ENCODE results near the gene BORCS5.

Gene BORCS5

DNA sequence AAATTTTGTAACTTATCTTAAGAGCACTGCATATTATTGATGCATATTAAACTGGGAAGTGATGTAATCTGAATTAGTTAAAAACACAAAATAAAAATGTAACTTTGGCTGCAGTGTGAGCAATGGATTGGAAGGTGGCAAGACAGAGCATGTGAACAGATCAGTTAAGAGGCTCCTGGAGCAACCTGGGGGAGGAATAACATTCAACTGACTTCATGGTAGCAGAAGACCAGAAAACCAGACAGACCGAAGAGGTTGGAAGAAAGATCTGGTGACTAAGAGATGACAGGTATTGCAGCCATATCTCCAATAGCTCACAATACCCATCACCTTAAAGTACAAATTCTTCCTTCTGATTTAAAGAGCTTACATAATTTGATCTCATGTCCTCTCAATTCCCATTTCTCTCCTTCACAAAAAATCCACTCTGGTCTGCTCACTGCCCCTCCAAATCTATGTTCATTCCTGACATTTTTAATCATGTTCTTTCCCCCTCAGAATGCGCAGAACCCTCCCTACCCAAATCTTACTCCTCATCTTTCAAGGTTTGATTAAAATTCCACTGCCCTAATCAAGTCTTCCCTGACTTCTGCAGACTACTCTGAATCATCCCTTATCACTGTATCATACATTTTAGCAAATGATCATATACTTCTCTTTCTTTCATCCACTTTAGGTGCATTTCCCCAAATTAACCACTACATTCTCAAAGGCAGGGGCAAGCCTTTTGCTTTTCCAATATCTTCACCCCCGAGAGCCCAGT lies 154.3 kb downstream of the BORCS5 start:
- TF ChIP-seq TAF1 (IDR thresholded peaks at IDR 0.05; ENCODE audit: borderline replicate concordance, insufficient read depth, low read length): no peak
- TF ChIP-seq FOXP2 (optimal IDR thresholded peaks at IDR 0.05; ENCODE audit: borderline replicate concordance, extremely low read depth, extremely low read length, insufficient read depth): no peak
- no peak for TF ChIP-seq POLR2AphosphoS5 (IDR thresholded peaks at IDR 0.05; ENCODE audit: low read depth, low read length)
- no peak for TF ChIP-seq SIN3A (IDR thresholded peaks at IDR 0.05; ENCODE audit: borderline replicate concordance, insufficient read depth, low read length)
- no peak for TF ChIP-seq REST (IDR thresholded peaks at IDR 0.05; ENCODE audit: insufficient read depth in 1 of 2, low read depth in 2 of 2, low read length in 2 of 2)

- no peak for TF ChIP-seq REST (IDR thresholded peaks at IDR 0.05; ENCODE audit: insufficient read depth in 1 of 2, low read depth in 2 of 2, low read length in 2 of 2)
Observed at GRCh38 chr12:12511895-12512711, 155.2 kb downstream of the BORCS5 start.

GRCh38 chr12:12513416-12514006 lies 156.6 kb downstream of the BORCS5 start:
- TF ChIP-seq REST (IDR thresholded peaks at IDR 0.05; ENCODE audit: insufficient read depth in 1 of 2, low read depth in 2 of 2, low read length in 2 of 2): no peak
- no peak for TF ChIP-seq FOXP2 (optimal IDR thresholded peaks at IDR 0.05; ENCODE audit: borderline replicate concordance, extremely low read depth, extremely low read length, insufficient read depth)
- TF ChIP-seq POLR2AphosphoS5 (IDR thresholded peaks at IDR 0.05; ENCODE audit: low read depth, low read length): no peak
- TF ChIP-seq TAF1 (IDR thresholded peaks at IDR 0.05; ENCODE audit: borderline replicate concordance, insufficient read depth, low read length): no peak
- TF ChIP-seq SIN3A (IDR thresholded peaks at IDR 0.05; ENCODE audit: borderline replicate concordance, insufficient read depth, low read length): no peak

- no peak for TF ChIP-seq REST (IDR thresholded peaks at IDR 0.05; ENCODE audit: insufficient read depth in 1 of 2, low read depth in 2 of 2, low read length in 2 of 2)
- TF ChIP-seq TAF1 (IDR thresholded peaks at IDR 0.05; ENCODE audit: borderline replicate concordance, insufficient read depth, low read length): no peak
Observed at GRCh38 chr12:12518464-12518845, 161.6 kb downstream of the BORCS5 start.

Measured in PFSK-1 (cell line).